ENCODE data around the gene TMEM11.

The TMEM11 gene

DNA sequence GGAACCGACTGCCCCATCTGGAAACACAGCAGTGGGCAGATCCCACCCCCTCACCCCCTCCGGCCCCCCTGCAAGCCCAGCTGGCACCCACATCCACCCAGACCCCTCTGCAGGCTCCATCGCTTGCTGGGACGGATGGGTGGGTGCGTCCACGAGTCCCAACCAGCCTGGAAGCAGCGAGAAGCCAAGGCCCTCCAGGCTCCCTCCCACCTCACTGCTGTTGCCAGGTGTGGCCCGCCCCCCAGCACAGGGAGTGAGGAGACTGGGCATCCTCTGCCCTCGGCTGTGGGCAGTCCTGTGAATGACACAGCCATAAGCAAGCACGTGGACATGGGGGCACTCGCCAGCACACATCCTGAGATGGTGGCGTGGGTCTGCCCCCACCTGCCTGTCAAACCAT is 11.4 kb downstream of the TMEM11 start:
- no peak overlapping the region for H2AK5ac ChIP-seq (ENCODE audit: low read length)
- H2BK5ac ChIP-seq (ENCODE audit: low read length), result no peak overlapping the region
- no peak overlapping the region for H3K27ac ChIP-seq (ENCODE audit: low read depth, low read length)
- H3K4me3 ChIP-seq (ENCODE audit: low read length), result no peak overlapping the region
- no peak overlapping the region for H3K18ac ChIP-seq (ENCODE audit: low read length)
- H3K27me3 ChIP-seq (ENCODE audit: insufficient read depth, low read length, poor library complexity), result no peaks in the 10 kb centered on the region
- H4K8ac ChIP-seq (ENCODE audit: low read depth, low read length), result no peak overlapping the region
- peak overlapping the region; percentile 86 for H3K23ac ChIP-seq (ENCODE audit: low read length)
- no peak for DNase-seq
- peaks cover 4% of the 10 kb centered on the region for H3K36me3 ChIP-seq (ENCODE audit: control insufficient read depth, insufficient read depth, low read length)
- WGBS (ENCODE audit: extremely low coverage, insufficient coverage, low lambda C conversion rate), result no CpG with 5 or more reads among the region's 12 CpGs
- H3K9ac ChIP-seq (ENCODE audit: low read length), result no peak overlapping the region
- H2BK120ac ChIP-seq (ENCODE audit: low read depth, low read length), result no peak overlapping the region
- peaks cover 35% of the 10 kb centered on the region for H3K79me1 ChIP-seq (ENCODE audit: low read length)
- H3K4me1 ChIP-seq (ENCODE audit: control insufficient read depth, low read depth, low read length), result peaks cover 3% of the 10 kb centered on the region
- no peak overlapping the region for H3K4ac ChIP-seq (ENCODE audit: low read depth, low read length)
- H3K79me2 ChIP-seq (ENCODE audit: control insufficient read depth, insufficient read depth, low read length), result peaks cover 87% of the 10 kb centered on the region
- no peak overlapping the region for H4K5ac ChIP-seq (ENCODE audit: low read length)
- no peak overlapping the region for H3K56ac ChIP-seq (ENCODE audit: low read length)
- no peak overlapping the region for H3K4me2 ChIP-seq (ENCODE audit: low read length)
- H2BK15ac ChIP-seq (replicated peaks; ENCODE audit: low read depth), result no peak overlapping the region

DNA sequence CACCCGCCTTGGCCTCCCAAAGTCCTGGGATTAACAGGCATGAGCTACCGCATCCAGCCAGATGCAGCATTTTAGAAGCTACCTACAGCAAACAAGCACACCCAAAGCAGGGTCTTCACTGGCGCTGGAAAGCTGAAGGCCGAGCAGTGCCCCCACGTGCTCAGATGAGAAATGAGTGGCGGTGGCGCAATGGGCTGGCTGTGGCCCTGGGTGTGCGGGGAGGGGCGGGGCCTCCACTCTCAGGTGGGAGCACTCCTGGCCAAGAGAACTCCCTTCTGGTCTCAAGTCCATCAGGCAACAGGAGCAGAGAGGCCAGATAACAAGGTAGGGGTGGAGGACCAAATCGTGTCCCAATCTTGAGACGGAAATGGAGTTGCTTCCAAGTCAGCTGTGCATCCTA is 12.1 kb downstream of the TMEM11 start:
- Histone ChIP-seq H3K36me3 (ENCODE audit: control insufficient read depth, insufficient read depth, low read length) (peaks cover 5% of the 10 kb centered on the region), H3K79me1 (ENCODE audit: low read length) (peaks cover 38% of the 10 kb centered on the region)
- WGBS (ENCODE audit: extremely low coverage, insufficient coverage, low lambda C conversion rate), result no CpG with 5 or more reads among the region's 11 CpGs

DNA sequence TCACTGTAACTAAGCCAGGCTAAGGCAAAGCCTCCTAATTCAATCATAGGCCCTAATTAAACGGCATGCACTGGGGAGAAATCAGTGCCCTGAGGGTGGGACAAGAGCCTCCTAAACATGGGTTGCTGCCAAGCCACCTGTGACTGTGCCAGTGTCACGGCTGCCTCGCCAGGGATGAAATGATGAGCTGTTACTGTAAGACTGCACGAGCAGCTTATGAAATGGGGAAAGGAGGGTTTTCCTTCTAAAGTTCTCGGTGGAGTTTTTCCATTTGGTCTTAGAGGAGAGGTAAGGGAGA is 12.7 kb downstream of the TMEM11 start:
- peaks cover 5% of the 10 kb centered on the region for H3K36me3 ChIP-seq (ENCODE audit: control insufficient read depth, insufficient read depth, low read length)
- H3K18ac ChIP-seq (ENCODE audit: low read length), result no peak overlapping the region
- peaks cover 75% of the 10 kb centered on the region for H3K79me2 ChIP-seq (ENCODE audit: control insufficient read depth, insufficient read depth, low read length)
- H4K8ac ChIP-seq (ENCODE audit: low read depth, low read length), result no peak overlapping the region
- H2BK5ac ChIP-seq (ENCODE audit: low read length), result no peak overlapping the region
- no peak overlapping the region for H3K4me3 ChIP-seq (ENCODE audit: low read length)
- H3K9ac ChIP-seq (ENCODE audit: low read length), result no peak overlapping the region
- H3K27ac ChIP-seq (ENCODE audit: low read depth, low read length), result no peak overlapping the region
- H3K23ac ChIP-seq (ENCODE audit: low read length), result no peak overlapping the region
- H4K5ac ChIP-seq (ENCODE audit: low read length), result no peak overlapping the region
- H3K4me1 ChIP-seq (ENCODE audit: control insufficient read depth, low read depth, low read length), result peaks cover 3% of the 10 kb centered on the region
- H2BK120ac ChIP-seq (ENCODE audit: low read depth, low read length), result no peak overlapping the region
- H3K56ac ChIP-seq (ENCODE audit: low read length), result no peak overlapping the region
- no CpG with 5 or more reads among the region's 5 CpGs for WGBS (ENCODE audit: extremely low coverage, insufficient coverage, low lambda C conversion rate)
- H3K27me3 ChIP-seq (ENCODE audit: insufficient read depth, low read length, poor library complexity), result no peaks in the 10 kb centered on the region
- no peak overlapping the region for H3K4me2 ChIP-seq (ENCODE audit: low read length)
- peaks cover 37% of the 10 kb centered on the region for H3K79me1 ChIP-seq (ENCODE audit: low read length)
- DNase-seq, result no peak
- H3K4ac ChIP-seq (ENCODE audit: low read depth, low read length), result no peak overlapping the region
- no peak overlapping the region for H2AK5ac ChIP-seq (ENCODE audit: low read length)
- no peak overlapping the region for H2BK15ac ChIP-seq (replicated peaks; ENCODE audit: low read depth)

More for the DNA sequence above, 12.1 kb downstream of the TMEM11 start:
- Histone ChIP-seq H2BK5ac (ENCODE audit: low read length) (no peak overlapping the region), H3K79me2 (ENCODE audit: control insufficient read depth, insufficient read depth, low read length) (peaks cover 81% of the 10 kb centered on the region), H2AK5ac (ENCODE audit: low read length) (no peak overlapping the region), H3K4me2 (ENCODE audit: low read length) (no peak overlapping the region), H3K9ac (ENCODE audit: low read length) (no peak overlapping the region), H3K4me3 (ENCODE audit: low read length) (no peak overlapping the region), H3K56ac (ENCODE audit: low read length) (no peak overlapping the region), H3K18ac (ENCODE audit: low read length) (no peak overlapping the region), H3K23ac (ENCODE audit: low read length) (no peak overlapping the region), H3K27ac (ENCODE audit: low read depth, low read length) (no peak overlapping the region), H3K27me3 (ENCODE audit: insufficient read depth, low read length, poor library complexity) (no peaks in the 10 kb centered on the region), H4K5ac (ENCODE audit: low read length) (no peak overlapping the region), H2BK15ac (replicated peaks; ENCODE audit: low read depth) (no peak overlapping the region), H3K4me1 (ENCODE audit: control insufficient read depth, low read depth, low read length) (peaks cover 3% of the 10 kb centered on the region), H3K4ac (ENCODE audit: low read depth, low read length) (no peak overlapping the region), H2BK120ac (ENCODE audit: low read depth, low read length) (no peak overlapping the region), H4K8ac (ENCODE audit: low read depth, low read length) (no peak overlapping the region)
- DNase-seq, result no peak

DNA sequence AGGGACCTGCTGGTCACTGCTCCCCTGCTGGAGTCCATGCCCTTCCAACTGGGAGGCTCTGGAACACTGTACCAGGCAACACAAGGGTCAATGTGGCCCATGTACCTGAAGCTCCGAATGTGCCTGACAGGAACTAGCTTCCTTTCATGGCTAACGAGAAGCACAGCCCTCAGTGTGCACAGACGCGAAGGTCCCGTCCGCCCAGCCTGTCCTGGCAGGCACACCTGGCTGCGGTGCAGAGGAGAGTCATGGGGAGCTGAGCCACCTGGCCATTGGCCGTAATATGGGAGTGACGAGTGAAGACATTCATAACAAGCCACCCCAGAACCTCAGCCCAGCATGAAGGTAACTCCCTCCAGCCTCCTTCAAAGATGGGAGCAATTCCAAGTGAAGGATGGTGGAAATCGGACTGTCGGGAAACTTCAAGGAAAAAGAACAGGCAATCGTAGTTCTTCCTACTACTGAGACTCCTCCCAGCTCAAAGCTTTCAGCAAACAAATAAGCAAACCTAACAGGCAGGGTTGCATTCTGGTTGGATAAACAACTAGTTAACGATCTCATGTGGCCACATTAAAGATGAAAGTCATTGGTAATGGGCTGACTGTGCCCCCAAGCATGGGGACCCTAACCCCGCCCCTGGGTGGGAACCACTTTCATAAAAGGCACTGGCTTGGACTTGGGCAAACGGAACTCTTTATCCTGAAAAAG is 13.2 kb downstream of the TMEM11 start:
- no CpG with 5 or more reads among the region's 15 CpGs for WGBS (ENCODE audit: extremely low coverage, insufficient coverage, low lambda C conversion rate)
- no peak overlapping the region for H2BK15ac ChIP-seq (replicated peaks; ENCODE audit: low read depth)
- H2AK5ac ChIP-seq (ENCODE audit: low read length), result no peak overlapping the region
- no peak overlapping the region for H4K5ac ChIP-seq (ENCODE audit: low read length)
- H3K27ac ChIP-seq (ENCODE audit: low read depth, low read length), result no peak overlapping the region
- peaks cover 3% of the 10 kb centered on the region for H3K4me1 ChIP-seq (ENCODE audit: control insufficient read depth, low read depth, low read length)
- no peak overlapping the region for H3K4me3 ChIP-seq (ENCODE audit: low read length)
- no peak overlapping the region for H2BK5ac ChIP-seq (ENCODE audit: low read length)
- no peak overlapping the region for H2BK120ac ChIP-seq (ENCODE audit: low read depth, low read length)
- no peaks in the 10 kb centered on the region for H3K27me3 ChIP-seq (ENCODE audit: insufficient read depth, low read length, poor library complexity)
- no peak overlapping the region for H3K18ac ChIP-seq (ENCODE audit: low read length)
- H3K23ac ChIP-seq (ENCODE audit: low read length), result no peak overlapping the region
- no peak overlapping the region for H4K8ac ChIP-seq (ENCODE audit: low read depth, low read length)
- peaks cover 70% of the 10 kb centered on the region for H3K79me2 ChIP-seq (ENCODE audit: control insufficient read depth, insufficient read depth, low read length)
- H3K56ac ChIP-seq (ENCODE audit: low read length), result no peak overlapping the region
- H3K36me3 ChIP-seq (ENCODE audit: control insufficient read depth, insufficient read depth, low read length), result peaks cover 5% of the 10 kb centered on the region
- no peak overlapping the region for H3K4me2 ChIP-seq (ENCODE audit: low read length)
- peaks cover 36% of the 10 kb centered on the region for H3K79me1 ChIP-seq (ENCODE audit: low read length)
- H3K9ac ChIP-seq (ENCODE audit: low read length), result no peak overlapping the region
- DNase-seq, result no peak
- no peak overlapping the region for H3K4ac ChIP-seq (ENCODE audit: low read depth, low read length)

DNA sequence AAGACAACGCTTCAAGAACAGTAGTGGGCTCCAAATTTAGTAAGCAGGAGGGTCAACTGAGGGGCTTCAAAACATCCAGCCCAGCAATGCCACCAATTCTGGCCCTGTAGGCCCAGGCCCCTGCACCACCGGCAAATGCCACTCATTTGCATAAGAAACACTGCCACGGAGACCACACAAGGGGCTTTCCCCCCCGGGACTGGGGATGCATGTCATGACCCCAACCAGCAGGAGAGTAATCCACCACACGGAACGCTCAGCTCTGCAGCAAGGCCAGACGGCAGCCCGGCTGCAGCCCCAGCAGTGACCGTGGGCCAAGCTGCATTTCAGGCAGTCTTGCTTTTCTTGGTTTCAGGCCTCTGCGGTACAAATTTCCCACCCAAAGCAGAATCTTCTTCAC is 14.1 kb downstream of the TMEM11 start:
- no peak overlapping the region for H3K56ac ChIP-seq (ENCODE audit: low read length)
- H3K27me3 ChIP-seq (ENCODE audit: insufficient read depth, low read length, poor library complexity), result no peaks in the 10 kb centered on the region
- peaks cover 5% of the 10 kb centered on the region for H3K36me3 ChIP-seq (ENCODE audit: control insufficient read depth, insufficient read depth, low read length)
- no peak overlapping the region for H3K4me3 ChIP-seq (ENCODE audit: low read length)
- no peak overlapping the region for H2BK5ac ChIP-seq (ENCODE audit: low read length)
- no peak overlapping the region for H3K23ac ChIP-seq (ENCODE audit: low read length)
- H3K18ac ChIP-seq (ENCODE audit: low read length), result no peak overlapping the region
- no peak overlapping the region for H3K4ac ChIP-seq (ENCODE audit: low read depth, low read length)
- no peak overlapping the region for H4K5ac ChIP-seq (ENCODE audit: low read length)
- WGBS (ENCODE audit: extremely low coverage, insufficient coverage, low lambda C conversion rate), result no CpG with 5 or more reads among the region's 10 CpGs
- DNase-seq, result no peak
- H3K4me1 ChIP-seq (ENCODE audit: control insufficient read depth, low read depth, low read length), result peaks cover 3% of the 10 kb centered on the region
- no peak overlapping the region for H2AK5ac ChIP-seq (ENCODE audit: low read length)
- H3K9ac ChIP-seq (ENCODE audit: low read length), result no peak overlapping the region
- peaks cover 35% of the 10 kb centered on the region for H3K79me1 ChIP-seq (ENCODE audit: low read length)
- no peak overlapping the region for H2BK120ac ChIP-seq (ENCODE audit: low read depth, low read length)
- H3K27ac ChIP-seq (ENCODE audit: low read depth, low read length), result peak overlapping the region; percentile 13
- peaks cover 61% of the 10 kb centered on the region for H3K79me2 ChIP-seq (ENCODE audit: control insufficient read depth, insufficient read depth, low read length)
- no peak overlapping the region for H4K8ac ChIP-seq (ENCODE audit: low read depth, low read length)
- no peak overlapping the region for H2BK15ac ChIP-seq (replicated peaks; ENCODE audit: low read depth)
- H3K4me2 ChIP-seq (ENCODE audit: low read length), result no peak overlapping the region

DNA sequence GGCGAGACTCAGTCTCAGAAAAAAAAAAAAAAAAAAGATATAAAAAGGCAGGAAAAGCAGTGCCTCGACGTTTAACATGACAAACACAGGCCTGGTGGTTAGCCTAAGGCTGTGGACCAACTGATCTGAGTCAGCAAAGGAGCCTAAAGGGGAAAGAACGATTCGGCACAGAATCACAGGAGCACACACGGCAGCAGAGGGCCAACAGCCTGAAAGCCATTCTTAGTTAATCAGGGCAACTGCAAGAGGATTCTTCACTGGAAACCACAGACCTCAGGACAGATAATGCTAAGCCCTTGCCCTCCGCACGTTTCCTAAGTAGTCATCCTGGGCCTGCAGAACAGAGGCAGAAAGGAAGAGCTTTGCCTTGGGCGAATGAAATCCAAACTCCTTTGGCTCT is 14.7 kb downstream of the TMEM11 start:
- peaks cover 55% of the 10 kb centered on the region for H3K79me2 ChIP-seq (ENCODE audit: control insufficient read depth, insufficient read depth, low read length)
- H3K79me1 ChIP-seq (ENCODE audit: low read length), result peaks cover 35% of the 10 kb centered on the region
- peaks cover 5% of the 10 kb centered on the region for H3K36me3 ChIP-seq (ENCODE audit: control insufficient read depth, insufficient read depth, low read length)
- no peak overlapping the region for H3K56ac ChIP-seq (ENCODE audit: low read length)
- no peak overlapping the region for H2BK15ac ChIP-seq (replicated peaks; ENCODE audit: low read depth)
- no peak overlapping the region for H3K4me2 ChIP-seq (ENCODE audit: low read length)
- peak overlapping the region; percentile 13 for H3K27ac ChIP-seq (ENCODE audit: low read depth, low read length)
- H2BK120ac ChIP-seq (ENCODE audit: low read depth, low read length), result no peak overlapping the region
- H3K4me1 ChIP-seq (ENCODE audit: control insufficient read depth, low read depth, low read length), result peaks cover 3% of the 10 kb centered on the region
- WGBS (ENCODE audit: extremely low coverage, insufficient coverage, low lambda C conversion rate), result no CpG with 5 or more reads among the region's 9 CpGs
- H3K23ac ChIP-seq (ENCODE audit: low read length), result no peak overlapping the region
- H3K27me3 ChIP-seq (ENCODE audit: insufficient read depth, low read length, poor library complexity), result no peaks in the 10 kb centered on the region
- H2AK5ac ChIP-seq (ENCODE audit: low read length), result no peak overlapping the region
- no peak overlapping the region for H3K9ac ChIP-seq (ENCODE audit: low read length)
- no peak overlapping the region for H3K18ac ChIP-seq (ENCODE audit: low read length)
- no peak overlapping the region for H4K5ac ChIP-seq (ENCODE audit: low read length)
- DNase-seq, result peak; percentile 74
- no peak overlapping the region for H3K4me3 ChIP-seq (ENCODE audit: low read length)
- no peak overlapping the region for H4K8ac ChIP-seq (ENCODE audit: low read depth, low read length)
- H3K4ac ChIP-seq (ENCODE audit: low read depth, low read length), result no peak overlapping the region
- H2BK5ac ChIP-seq (ENCODE audit: low read length), result no peak overlapping the region

Data from mesendoderm (in vitro differentiated cells).